GM18508 (cell line): ENCODE data around the gene CCL19.

Source experiments
- ATAC-seq: cut with Tn5 transposase; IDR thresholded peaks from one replicate; pipeline ENCODE4 v1.9.1; 2021; ENCODE audit warnings: moderate number of reproducible peaks; ENCODE audit not compliant: insufficient read depth, unreplicated experiment

The CCL19 gene

GRCh38 chr9:34665067-34665380 lies 26.1 kb downstream of the CCL19 start:
- no peak for ATAC-seq

GRCh38 chr9:34664281-34665066 lies 26.6 kb downstream of the CCL19 start:
- no peak for ATAC-seq

GRCh38 chr9:34663303-34663605 lies 27.8 kb downstream of the CCL19 start:
- no peak for ATAC-seq

- ATAC-seq, result no peak
Measured at GRCh38 chr9:34662526-34663302, 28.4 kb downstream of the CCL19 start, which contains the start of gene CCL27. Gene CCL27 (minus strand): TSS chr9:34662657. CDS start chr9:34662633, 24 bp downstream.

DNA sequence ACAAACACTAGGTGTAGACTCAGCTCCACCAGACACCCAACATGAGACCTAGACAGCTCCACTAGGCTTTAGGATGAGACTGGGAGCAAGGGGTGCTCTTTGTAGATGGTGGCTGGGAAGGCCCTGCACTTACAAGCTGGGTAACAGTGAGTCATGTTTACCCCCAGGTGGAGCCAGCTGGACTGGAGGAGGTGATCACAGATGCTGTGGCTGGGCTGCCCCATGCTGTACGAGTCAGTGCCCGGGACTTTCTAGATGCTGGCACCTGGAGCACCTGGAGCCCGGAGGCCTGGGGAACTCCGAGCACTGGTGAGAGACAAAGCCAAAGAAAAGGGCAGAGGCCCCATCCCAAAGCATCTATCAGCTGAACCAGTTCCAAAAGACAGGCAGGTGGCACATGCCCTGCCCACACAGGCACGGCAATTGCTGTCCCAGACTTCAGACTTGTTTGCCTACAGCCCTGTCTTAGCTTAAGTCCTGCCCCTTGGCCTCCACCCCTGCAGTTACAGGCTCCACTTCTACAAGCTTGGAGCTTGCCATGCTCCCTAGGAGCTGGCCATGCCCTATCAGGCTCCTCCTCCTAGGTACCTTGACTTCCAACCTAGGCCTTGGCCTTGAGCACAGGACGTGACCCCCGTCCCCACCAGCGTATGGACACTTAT lies 31.4 kb downstream of the CCL19 start:
- no peak for ATAC-seq

DNA sequence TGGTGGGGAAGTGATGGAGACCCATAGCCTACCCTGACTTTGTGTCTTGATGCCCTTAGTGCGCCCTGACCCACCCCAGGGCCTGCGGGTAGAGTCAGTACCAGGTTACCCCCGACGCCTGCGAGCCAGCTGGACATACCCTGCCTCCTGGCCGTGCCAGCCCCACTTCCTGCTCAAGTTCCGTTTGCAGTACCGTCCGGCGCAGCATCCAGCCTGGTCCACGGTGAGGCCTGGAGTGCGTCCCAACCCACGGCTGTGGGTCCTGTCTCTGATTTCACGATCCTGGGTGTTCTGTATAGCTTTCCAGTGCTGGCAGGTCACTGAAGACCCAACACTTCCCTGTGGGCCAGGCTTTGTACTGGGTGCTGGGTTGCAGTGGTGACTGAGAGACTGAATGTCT lies 32.6 kb downstream of the CCL19 start:
- ATAC-seq, result no peak

- ATAC-seq, result no peak
Measured at GRCh38 chr9:34656992-34657391, 34.1 kb downstream of the CCL19 start.

GRCh38 chr9:34655394-34655793 lies 35.7 kb downstream of the CCL19 start:
- no peak for ATAC-seq

DNA sequence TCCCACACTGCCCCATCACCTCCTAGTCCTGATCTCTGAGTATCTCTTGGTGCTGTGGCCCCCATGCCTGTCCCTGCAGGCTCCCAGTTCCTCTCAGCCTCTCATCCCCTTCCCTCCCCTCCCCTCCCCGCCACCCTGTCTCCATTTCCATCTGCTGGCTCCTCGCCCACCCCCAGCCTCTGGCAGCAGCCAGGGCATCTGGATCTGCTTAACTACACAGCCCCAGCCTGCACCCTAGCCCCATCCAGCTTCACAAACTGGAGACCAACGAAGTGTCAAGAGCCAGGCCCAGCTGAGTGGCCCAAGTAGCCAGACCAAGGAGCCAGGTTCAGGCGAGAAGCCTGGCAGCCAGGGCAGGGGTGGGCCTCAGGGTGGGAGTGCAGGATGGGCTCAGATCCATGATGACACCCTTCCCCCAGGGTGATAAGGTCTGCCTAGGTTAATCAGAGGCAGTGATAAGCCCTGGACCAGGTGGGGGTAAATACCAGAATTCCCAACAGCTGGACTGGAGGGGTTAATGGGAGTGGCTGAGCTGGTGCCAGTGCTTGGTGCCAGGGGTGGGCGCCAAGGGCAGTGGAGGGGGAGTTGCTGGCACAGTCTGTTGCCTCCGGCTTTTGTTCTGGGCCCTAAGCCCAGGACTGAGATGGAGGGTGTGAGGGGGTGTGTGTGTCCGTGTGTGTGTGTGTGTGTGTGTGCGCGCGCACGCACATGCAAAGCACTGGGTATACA lies 36.6 kb downstream of the CCL19 start:
- ATAC-seq, result no peak

- no peak for ATAC-seq
Measured at GRCh38 chr9:34653151-34654072, 37.7 kb downstream of the CCL19 start.

GRCh38 chr9:34652602-34653000 lies 38.5 kb downstream of the CCL19 start:
- no peak for ATAC-seq

- no peak for ATAC-seq
Measured at GRCh38 chr9:34651876-34652601, 39.0 kb downstream of the CCL19 start, which contains the start of gene IL11RA. Gene IL11RA (plus strand): TSS chr9:34652185. CDS start chr9:34655218, 3,033 bp downstream.

- no peak for ATAC-seq
Measured at GRCh38 chr9:34651321-34651720, 39.8 kb downstream of the CCL19 start.

DNA sequence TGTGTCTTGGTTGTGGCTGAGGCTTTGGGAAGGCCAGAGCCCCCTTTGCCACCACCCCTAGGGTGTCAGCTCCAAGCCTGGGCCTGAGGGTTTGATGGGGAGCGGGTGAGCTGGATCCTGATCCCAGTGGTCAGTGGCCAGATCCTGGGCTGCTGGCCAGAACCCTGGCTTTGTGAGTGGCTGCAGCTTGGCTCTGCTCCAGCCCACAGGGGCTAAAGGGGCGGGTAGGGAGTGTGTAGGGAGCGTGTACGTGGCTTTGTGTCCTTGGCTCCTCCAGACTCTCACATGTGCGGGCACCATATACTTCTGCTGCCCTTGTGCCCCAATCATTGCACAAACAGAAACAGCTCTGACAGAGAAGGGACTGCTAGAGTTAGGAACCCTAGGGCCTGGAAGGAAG lies 40.3 kb downstream of the CCL19 start:
- ATAC-seq, result no peak

- ATAC-seq, result no peak
Measured at GRCh38 chr9:34648673-34649072, 42.4 kb downstream of the CCL19 start.

GRCh38 chr9:34647651-34648050 lies 43.4 kb downstream of the CCL19 start:
- no peak for ATAC-seq

DNA sequence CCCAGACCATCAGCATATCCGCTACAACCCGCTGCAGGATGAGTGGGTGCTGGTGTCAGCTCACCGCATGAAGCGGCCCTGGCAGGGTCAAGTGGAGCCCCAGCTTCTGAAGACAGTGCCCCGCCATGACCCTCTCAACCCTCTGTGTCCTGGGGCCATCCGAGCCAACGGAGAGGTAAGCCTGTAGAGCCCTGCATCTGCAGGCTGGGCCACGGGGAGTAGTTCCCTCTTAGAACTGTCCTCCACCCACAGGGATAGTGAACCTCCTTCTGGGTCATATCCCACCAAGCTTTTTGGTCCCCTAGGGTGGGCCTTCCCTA lies 44.0 kb downstream of the CCL19 start:
- peak; percentile 5 for ATAC-seq

GRCh38 chr9:34646211-34647083 lies 44.6 kb downstream of the CCL19 start, which contains the start of gene GALT:
Gene GALT (plus strand): TSS chr9:34646675. CDS start chr9:34646705, 30 bp downstream.
- peak; percentile 59 for ATAC-seq
